ENCODE results near the gene AKR1C1.

- TF ChIP-seq CTCF (IDR thresholded peaks at IDR 0.05) (peak; percentile 45), ZFX (IDR thresholded peaks at IDR 0.05; ENCODE audit: borderline replicate concordance) (no peak)
These were observed 51.7 kb downstream of the AKR1C1 start for GRCh38 chr10:5014936-5015335.
